ENCODE data around the gene ABCA5. TPM values are rescaled to one million over a fixed set of nuclear protein-coding genes. Genes with fewer than 3 reads are reported as not detected.

Gene ABCA5
- total and polyA plus RNA-seq, 9 donors = 6.1 to 20.9 (median 16.3) TPM

GRCh38 chr17:69326377-69327059, 415 bp downstream of the ABCA5 start:
- H3K4me1 ChIP-seq (ENCODE audit: control insufficient read depth, insufficient read depth, low read length) = peaks cover 11% of the 10 kb centered on the region
- DNase-seq = peak; percentile 62
- H3K27me3 ChIP-seq (ENCODE audit: control insufficient read depth, insufficient read depth, low read length) = no peaks in the 10 kb centered on the region
- no peaks in the 10 kb centered on the region for H3K36me3 ChIP-seq (ENCODE audit: control insufficient read depth, insufficient read depth, low read length)
- peak overlapping the region; percentile 74 for H3K4me3 ChIP-seq (ENCODE audit: low read length)
- WGBS (ENCODE audit: insufficient coverage) = 0% methylated on average over 45 of the region's 51 CpGs
- H3K27ac ChIP-seq (ENCODE audit: low read length) = peak overlapping the region; percentile 73
- H3K9me3 ChIP-seq (replicated peaks; ENCODE audit: control insufficient read depth, low read depth, low read length) = no peaks in the 10 kb centered on the region

- Histone ChIP-seq H3K27ac (ENCODE audit: low read length) (no peak overlapping the region), H3K4me1 (ENCODE audit: control insufficient read depth, insufficient read depth, low read length) (peaks cover 11% of the 10 kb centered on the region), H3K27me3 (ENCODE audit: control insufficient read depth, insufficient read depth, low read length) (no peaks in the 10 kb centered on the region), H3K36me3 (ENCODE audit: control insufficient read depth, insufficient read depth, low read length) (no peaks in the 10 kb centered on the region), H3K9me3 (replicated peaks; ENCODE audit: control insufficient read depth, low read depth, low read length) (no peaks in the 10 kb centered on the region), H3K4me3 (ENCODE audit: low read length) (peak overlapping the region; percentile 74)
- DNase-seq = no peak
- 43% methylated on average over 3 of the region's 15 CpGs for WGBS (ENCODE audit: insufficient coverage)
These were observed 1.2 kb downstream of the ABCA5 start for GRCh38 chr17:69325518-69326376.

GRCh38 chr17:69323806-69324205, 3.1 kb downstream of the ABCA5 start:
- no peaks in the 10 kb centered on the region for H3K9me3 ChIP-seq (replicated peaks; ENCODE audit: control insufficient read depth, low read depth, low read length)
- H3K4me3 ChIP-seq (ENCODE audit: low read length) = no peak overlapping the region
- WGBS (ENCODE audit: insufficient coverage) = no CpG with 5 or more reads among the region's 1 CpG
- peaks cover 11% of the 10 kb centered on the region for H3K4me1 ChIP-seq (ENCODE audit: control insufficient read depth, insufficient read depth, low read length)
- no peaks in the 10 kb centered on the region for H3K36me3 ChIP-seq (ENCODE audit: control insufficient read depth, insufficient read depth, low read length)
- DNase-seq = no peak
- H3K27me3 ChIP-seq (ENCODE audit: control insufficient read depth, insufficient read depth, low read length) = no peaks in the 10 kb centered on the region
- H3K27ac ChIP-seq (ENCODE audit: low read length) = no peak overlapping the region

- no peaks in the 10 kb centered on the region for H3K36me3 ChIP-seq (ENCODE audit: control insufficient read depth, insufficient read depth, low read length)
- DNase-seq = no peak
- no peaks in the 10 kb centered on the region for H3K9me3 ChIP-seq (replicated peaks; ENCODE audit: control insufficient read depth, low read depth, low read length)
- H3K27me3 ChIP-seq (ENCODE audit: control insufficient read depth, insufficient read depth, low read length) = no peaks in the 10 kb centered on the region
- no peak overlapping the region for H3K4me3 ChIP-seq (ENCODE audit: low read length)
- H3K27ac ChIP-seq (ENCODE audit: low read length) = no peak overlapping the region
- WGBS (ENCODE audit: insufficient coverage) = 83% methylated on average over 1 of the region's 4 CpGs
- H3K4me1 ChIP-seq (ENCODE audit: control insufficient read depth, insufficient read depth, low read length) = peaks cover 2% of the 10 kb centered on the region
These were observed 6.1 kb downstream of the ABCA5 start for GRCh38 chr17:69320908-69321238.

- Histone ChIP-seq H3K4me1 (ENCODE audit: control insufficient read depth, insufficient read depth, low read length) (no peaks in the 10 kb centered on the region), H3K27ac (ENCODE audit: low read length) (no peak overlapping the region)
- no CpG with 5 or more reads among the region's 5 CpGs for WGBS (ENCODE audit: insufficient coverage)
These were observed 6.6 kb downstream of the ABCA5 start for GRCh38 chr17:69320210-69320907.

GRCh38 chr17:69317625-69318024, 9.3 kb downstream of the ABCA5 start:
- H3K36me3 ChIP-seq (ENCODE audit: control insufficient read depth, insufficient read depth, low read length) = no peaks in the 10 kb centered on the region
- no CpG with 5 or more reads among the region's 1 CpG for WGBS (ENCODE audit: insufficient coverage)
- no peaks in the 10 kb centered on the region for H3K4me1 ChIP-seq (ENCODE audit: control insufficient read depth, insufficient read depth, low read length)
- no peaks in the 10 kb centered on the region for H3K27me3 ChIP-seq (ENCODE audit: control insufficient read depth, insufficient read depth, low read length)
- no peak for DNase-seq
- no peaks in the 10 kb centered on the region for H3K9me3 ChIP-seq (replicated peaks; ENCODE audit: control insufficient read depth, low read depth, low read length)
- H3K4me3 ChIP-seq (ENCODE audit: low read length) = no peak overlapping the region
- H3K27ac ChIP-seq (ENCODE audit: low read length) = no peak overlapping the region

More at GRCh38 chr17:69320210-69320907, 6.6 kb downstream of the ABCA5 start:
- Histone ChIP-seq H3K27me3 (ENCODE audit: control insufficient read depth, insufficient read depth, low read length) (no peaks in the 10 kb centered on the region), H3K36me3 (ENCODE audit: control insufficient read depth, insufficient read depth, low read length) (no peaks in the 10 kb centered on the region), H3K9me3 (replicated peaks; ENCODE audit: control insufficient read depth, low read depth, low read length) (no peaks in the 10 kb centered on the region), H3K4me3 (ENCODE audit: low read length) (no peak overlapping the region)
- no peak for DNase-seq

- Histone ChIP-seq H3K27me3 (ENCODE audit: control insufficient read depth, insufficient read depth, low read length) (no peaks in the 10 kb centered on the region), H3K4me1 (ENCODE audit: control insufficient read depth, insufficient read depth, low read length) (no peaks in the 10 kb centered on the region), H3K9me3 (replicated peaks; ENCODE audit: control insufficient read depth, low read depth, low read length) (no peaks in the 10 kb centered on the region), H3K27ac (ENCODE audit: low read length) (no peak overlapping the region), H3K4me3 (ENCODE audit: low read length) (no peak overlapping the region), H3K36me3 (ENCODE audit: control insufficient read depth, insufficient read depth, low read length) (no peaks in the 10 kb centered on the region)
- DNase-seq = peak; percentile 26
- WGBS (ENCODE audit: insufficient coverage) = 80% methylated on average over 1 of the region's 6 CpGs
These were observed 12.5 kb downstream of the ABCA5 start for GRCh38 chr17:69314246-69315065.

GRCh38 chr17:69305177-69305576, 21.8 kb downstream of the ABCA5 start:
- Histone ChIP-seq H3K4me1 (ENCODE audit: control insufficient read depth, insufficient read depth, low read length) (no peaks in the 10 kb centered on the region), H3K36me3 (ENCODE audit: control insufficient read depth, insufficient read depth, low read length) (no peaks in the 10 kb centered on the region), H3K4me3 (ENCODE audit: low read length) (no peak overlapping the region), H3K9me3 (replicated peaks; ENCODE audit: control insufficient read depth, low read depth, low read length) (no peaks in the 10 kb centered on the region), H3K27ac (ENCODE audit: low read length) (no peak overlapping the region), H3K27me3 (ENCODE audit: control insufficient read depth, insufficient read depth, low read length) (no peaks in the 10 kb centered on the region)
- no peak for DNase-seq
- WGBS (ENCODE audit: insufficient coverage) = 88% methylated on average over 1 of the region's 2 CpGs

- Histone ChIP-seq H3K4me1 (ENCODE audit: control insufficient read depth, insufficient read depth, low read length) (no peaks in the 10 kb centered on the region), H3K4me3 (ENCODE audit: low read length) (no peak overlapping the region), H3K27ac (ENCODE audit: low read length) (no peak overlapping the region), H3K9me3 (replicated peaks; ENCODE audit: control insufficient read depth, low read depth, low read length) (no peaks in the 10 kb centered on the region), H3K36me3 (ENCODE audit: control insufficient read depth, insufficient read depth, low read length) (no peaks in the 10 kb centered on the region), H3K27me3 (ENCODE audit: control insufficient read depth, insufficient read depth, low read length) (no peaks in the 10 kb centered on the region)
- no CpG with 5 or more reads among the region's 1 CpG for WGBS (ENCODE audit: insufficient coverage)
- DNase-seq = no peak
These were observed 24.3 kb downstream of the ABCA5 start for GRCh38 chr17:69302682-69303081.

All from muscle of leg (tissue), 11 donors.